Keratinocyte (primary cell): Measurements from ENCODE around the gene LARGE1. TPM values are rescaled to one million over a fixed set of nuclear protein-coding genes. Genes with fewer than 3 reads are reported as not detected.

Experiments used
- DNase-seq: peaks from one replicate; pipeline ENCODE4 v3.0.0-alpha.2; 2011; ENCODE audit warnings: low read depth, missing footprints, low spot score
- FAIRE-seq: peaks from 2 replicates; lab custom pipeline; 2011; peaks lifted over from hg19 to GRCh38; lab: Jason Lieb, UNC
- H2AFZ ChIP-seq: 2 replicates; pipeline ENCODE4 v1.6.0; 2012; ENCODE audit warnings: low read length, control low read depth, inconsistent platforms; ENCODE audit not compliant: control insufficient read depth
- H3K27ac ChIP-seq: 2 replicates; pipeline ENCODE4 v1.5.1; 2011; ENCODE audit warnings: low read length; ENCODE audit not compliant: control insufficient read depth, insufficient read depth
- H3K27me3 ChIP-seq: 3 replicates; pipeline ENCODE4 v1.6.0; 2011; ENCODE audit warnings: low read length; ENCODE audit not compliant: control insufficient read depth, insufficient read depth; ENCODE audit errors: extremely low read depth
- H3K36me3 ChIP-seq, 2 experiments: 2 replicates in 1 of 2; 3 replicates in 1 of 2; pipeline ENCODE4 v1.5.1; 2011; ENCODE audit warnings: low read length in 2 of 2, mild to moderate bottlenecking in 1 of 2; ENCODE audit not compliant: control insufficient read depth in 2 of 2, insufficient read depth in 2 of 2; ENCODE audit errors: extremely low read depth in 1 of 2
- H3K4me1 ChIP-seq: 3 replicates; pipeline ENCODE4 v1.5.1; 2011; ENCODE audit warnings: low read length; ENCODE audit not compliant: control insufficient read depth, insufficient read depth; ENCODE audit errors: extremely low read depth
- H3K4me2 ChIP-seq: 3 replicates; pipeline ENCODE4 v1.6.0; 2011; ENCODE audit warnings: low read depth, low read length; ENCODE audit not compliant: control insufficient read depth, insufficient read depth; ENCODE audit errors: extremely low read depth
- H3K4me3 ChIP-seq, 3 experiments: fragments of 200-600 bp in 1 of 3; sonication (generic) in 1 of 3; 2 replicates in 2 of 3; 3 replicates in 1 of 3; pipeline ENCODE4 v1.5.1; 2011 to 2016; ENCODE audit warnings: low read length in 3 of 3, mild to moderate bottlenecking in 3 of 3, control low read depth in 2 of 3, inconsistent platforms in 1 of 3, low read depth in 1 of 3, mixed read lengths in 1 of 3, mixed run types in 1 of 3, moderate library complexity in 1 of 3; ENCODE audit not compliant: control insufficient read depth in 2 of 3, insufficient read depth in 2 of 3; ENCODE audit errors: extremely low read depth in 1 of 3
- H3K79me2 ChIP-seq: 2 replicates; pipeline ENCODE4 v1.6.0; 2012; ENCODE audit warnings: low read length; ENCODE audit not compliant: control insufficient read depth, insufficient read depth
- H3K9ac ChIP-seq: 3 replicates; pipeline ENCODE4 v1.6.0; 2011; ENCODE audit warnings: low read length; ENCODE audit not compliant: control insufficient read depth, insufficient read depth; ENCODE audit errors: extremely low read depth
- H3K9me1 ChIP-seq: 3 replicates; pipeline ENCODE4 v1.6.0; 2011; ENCODE audit warnings: low read length; ENCODE audit not compliant: control insufficient read depth, insufficient read depth; ENCODE audit errors: extremely low read depth
- H3K9me3 ChIP-seq: 2 replicates; pipeline ENCODE4 v1.5.1; 2012; ENCODE audit warnings: low read depth, low read length; ENCODE audit not compliant: control insufficient read depth
- H4K20me1 ChIP-seq: 3 replicates; pipeline ENCODE4 v1.6.0; 2011; ENCODE audit warnings: low read length; ENCODE audit not compliant: control insufficient read depth, insufficient read depth; ENCODE audit errors: extremely low read depth
- EZH2 ChIP-seq: IDR thresholded peaks from one replicate; pipeline ENCODE4 v1.6.1; 2012; ENCODE audit warnings: inconsistent platforms, mild to moderate bottlenecking, low read length, moderate library complexity
- dilution Hi-C: fragments of 300-500 bp; cut with MboI; formaldehyde crosslinking; loops from one replicate; pipeline ENCODE4 v1.7.0; 2020; ENCODE audit warnings: low sequenced_read_pairs; ENCODE audit not compliant: extremely low pct_ligation_motif_present
- polyA plus RNA-seq, 5 experiments: library from polyadenylated mRNA; depleted of rRNA in 3 of 5; stranded (reverse) in 3 of 5; stranded (forward) in 1 of 5; unstranded in 1 of 5; fragments of >200 nt; gene quantifications; 1 replicate in 1 of 5; 2 replicates in 3 of 5; 3 replicates in 1 of 5; pipeline versions ENCODE4 v1.2.1 to v1.2.3, GENCODE V29; 2011 to 2012; ENCODE audit warnings: missing spikeins in 2 of 5, low read depth in 1 of 5, low replicate concordance in 1 of 5
- TF ChIP-seq, protein P1 (sequence below), 3 experiments: IDR thresholded peaks in 1 of 3; conservative IDR thresholded peaks in 1 of 3; optimal IDR thresholded peaks in 1 of 3; 2 replicates in 2 of 3; 3 replicates in 1 of 3; pipeline versions ENCODE3 to v1.5.1; 2011; ENCODE audit warnings: low read length in 3 of 3, mild to moderate bottlenecking in 3 of 3, moderate library complexity in 2 of 3, control low read depth in 1 of 3, inconsistent platforms in 1 of 3; ENCODE audit not compliant: insufficient read depth in 2 of 3; ENCODE audit errors: extremely low read depth in 1 of 3

LARGE1 gene
- polyA plus RNA-seq, 1 donor (not counting 4 experiments of a cell fraction or from before 2014, with no cell fraction given): 4.5 TPM

DNA sequence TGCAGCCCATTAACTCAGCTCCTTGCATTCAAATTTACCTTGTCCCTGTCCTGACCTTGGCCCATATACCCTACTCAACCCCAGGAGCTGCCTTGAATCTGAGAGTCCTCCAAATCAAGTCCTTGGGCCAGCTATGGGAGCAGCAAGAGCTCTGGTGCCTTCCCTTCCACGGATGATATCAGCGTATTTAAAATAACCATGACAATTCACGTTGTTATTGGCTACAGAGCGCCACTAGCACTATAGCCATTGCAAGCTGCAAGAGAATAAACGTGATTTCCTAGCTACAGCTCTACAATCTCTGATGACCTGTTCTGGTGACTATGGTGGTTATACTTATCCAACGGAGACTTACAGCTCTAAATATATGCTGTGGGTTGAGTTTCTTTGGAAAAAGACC lies 357.8 kb downstream of the LARGE1 start:
- FAIRE-seq: no peak
- dilution Hi-C loops: no loop called here

DNA sequence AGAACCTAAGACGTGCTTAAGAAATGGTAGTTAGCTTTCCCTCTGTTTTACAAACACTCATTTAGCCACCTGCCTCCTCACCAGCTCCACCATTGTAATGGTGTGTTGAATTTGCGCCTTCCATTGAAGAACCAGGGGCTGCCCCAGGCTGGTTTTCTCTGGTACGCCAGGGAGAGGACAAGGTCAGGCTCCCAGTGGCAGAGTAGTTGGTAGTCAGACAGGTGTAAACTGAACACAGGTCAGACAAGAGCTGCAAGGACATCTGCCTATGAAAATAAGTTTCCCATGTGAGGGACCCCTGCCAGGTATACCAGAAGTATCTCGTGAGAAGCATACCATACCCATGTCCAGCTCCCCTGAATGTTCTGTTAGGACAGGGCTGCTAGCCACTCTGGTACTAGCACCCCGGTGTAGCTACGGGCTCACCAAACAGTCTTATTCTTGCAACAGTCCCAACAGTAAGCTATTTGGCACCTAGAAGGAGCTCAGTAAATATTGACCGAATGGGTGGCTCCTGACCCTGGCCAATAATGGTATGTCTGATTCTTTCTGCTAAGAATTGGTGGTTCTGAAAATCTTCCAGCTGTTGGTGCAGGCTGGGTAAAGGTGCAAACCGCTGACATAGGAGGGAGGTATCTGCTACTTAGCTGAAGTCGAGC lies 359.0 kb downstream of the LARGE1 start:
- Histone ChIP-seq H3K9ac (no peak overlapping the region), H4K20me1 (no peaks in the 10 kb centered on the region), H3K27ac (no peak overlapping the region), H3K4me2 (no peak overlapping the region), H3K9me1 (no peaks in the 10 kb centered on the region), H3K4me1 (no peaks in the 10 kb centered on the region), H3K79me2 (no peaks in the 10 kb centered on the region), H3K4me3 (no peak overlapping the region), H3K36me3 (no peaks in the 10 kb centered on the region), H2AFZ (no peak overlapping the region), H3K27me3 (no peaks in the 10 kb centered on the region), H3K9me3 (no peaks in the 10 kb centered on the region)
- dilution Hi-C loops: no loop called here
- TF ChIP-seq, protein P1, sequence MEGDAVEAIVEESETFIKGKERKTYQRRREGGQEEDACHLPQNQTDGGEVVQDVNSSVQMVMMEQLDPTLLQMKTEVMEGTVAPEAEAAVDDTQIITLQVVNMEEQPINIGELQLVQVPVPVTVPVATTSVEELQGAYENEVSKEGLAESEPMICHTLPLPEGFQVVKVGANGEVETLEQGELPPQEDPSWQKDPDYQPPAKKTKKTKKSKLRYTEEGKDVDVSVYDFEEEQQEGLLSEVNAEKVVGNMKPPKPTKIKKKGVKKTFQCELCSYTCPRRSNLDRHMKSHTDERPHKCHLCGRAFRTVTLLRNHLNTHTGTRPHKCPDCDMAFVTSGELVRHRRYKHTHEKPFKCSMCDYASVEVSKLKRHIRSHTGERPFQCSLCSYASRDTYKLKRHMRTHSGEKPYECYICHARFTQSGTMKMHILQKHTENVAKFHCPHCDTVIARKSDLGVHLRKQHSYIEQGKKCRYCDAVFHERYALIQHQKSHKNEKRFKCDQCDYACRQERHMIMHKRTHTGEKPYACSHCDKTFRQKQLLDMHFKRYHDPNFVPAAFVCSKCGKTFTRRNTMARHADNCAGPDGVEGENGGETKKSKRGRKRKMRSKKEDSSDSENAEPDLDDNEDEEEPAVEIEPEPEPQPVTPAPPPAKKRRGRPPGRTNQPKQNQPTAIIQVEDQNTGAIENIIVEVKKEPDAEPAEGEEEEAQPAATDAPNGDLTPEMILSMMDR (optimal IDR thresholded peaks at IDR 0.05 in 1 of 3, IDR thresholded peaks at IDR 0.05 in 1 of 3, conservative IDR thresholded peaks at IDR 0.05 in 1 of 3; ENCODE audit: extremely low read depth in 1 of 3, insufficient read depth in 2 of 3, low read length in 3 of 3): no peak
- TF ChIP-seq EZH2: no peak
- DNase-seq (no peak), FAIRE-seq (no peak)

More for the DNA sequence above, 357.8 kb downstream of the LARGE1 start:
- Histone ChIP-seq H3K27ac (no peak overlapping the region), H3K36me3 (no peaks in the 10 kb centered on the region), H3K27me3 (no peaks in the 10 kb centered on the region), H3K4me2 (no peak overlapping the region), H2AFZ (no peak overlapping the region), H3K9me3 (no peaks in the 10 kb centered on the region), H3K9ac (no peak overlapping the region), H3K4me1 (no peaks in the 10 kb centered on the region), H3K4me3 (no peak overlapping the region), H3K9me1 (no peaks in the 10 kb centered on the region), H3K79me2 (no peaks in the 10 kb centered on the region), H4K20me1 (no peaks in the 10 kb centered on the region)
- TF ChIP-seq, protein P1 (optimal IDR thresholded peaks at IDR 0.05 in 1 of 3, IDR thresholded peaks at IDR 0.05 in 1 of 3, conservative IDR thresholded peaks at IDR 0.05 in 1 of 3; ENCODE audit: extremely low read depth in 1 of 3, insufficient read depth in 2 of 3, low read length in 3 of 3): no peak
- TF ChIP-seq EZH2: no peak
- DNase-seq: no peak
